Transverse colon (tissue), 3 donors: ENCODE data around the gene SEC14L2.

ENCODE experiments used
- CTCF ChIP-seq, 5 experiments: fragments of 200-600 bp in 3 of 5; fragments of 450-650 bp in 2 of 5; sonication (generic) in 3 of 5; IDR thresholded peaks; 1 replicate in 2 of 5; 2 replicates in 3 of 5; pipeline ENCODE4 v1.5.1; 2016 to 2017; ENCODE audit warnings: antibody characterized with exemption in 5 of 5, inconsistent platforms in 3 of 5, mild to moderate bottlenecking in 2 of 5, moderate library complexity in 1 of 5
- EP300 ChIP-seq: sonication (generic); formaldehyde crosslinking; IDR thresholded peaks from one replicate; pipeline ENCODE4 v1.6.1; 2017; ENCODE audit warnings: antibody characterized with exemption, low read depth

- TF ChIP-seq CTCF (IDR thresholded peaks at IDR 0.05), result no peak
- no peak for TF ChIP-seq EP300
Measured at GRCh38 chr22:30373331-30374325, 23.2 kb upstream of the SEC14L2 start.
